ENCODE results near the gene JPH2.

The JPH2 gene

DNA sequence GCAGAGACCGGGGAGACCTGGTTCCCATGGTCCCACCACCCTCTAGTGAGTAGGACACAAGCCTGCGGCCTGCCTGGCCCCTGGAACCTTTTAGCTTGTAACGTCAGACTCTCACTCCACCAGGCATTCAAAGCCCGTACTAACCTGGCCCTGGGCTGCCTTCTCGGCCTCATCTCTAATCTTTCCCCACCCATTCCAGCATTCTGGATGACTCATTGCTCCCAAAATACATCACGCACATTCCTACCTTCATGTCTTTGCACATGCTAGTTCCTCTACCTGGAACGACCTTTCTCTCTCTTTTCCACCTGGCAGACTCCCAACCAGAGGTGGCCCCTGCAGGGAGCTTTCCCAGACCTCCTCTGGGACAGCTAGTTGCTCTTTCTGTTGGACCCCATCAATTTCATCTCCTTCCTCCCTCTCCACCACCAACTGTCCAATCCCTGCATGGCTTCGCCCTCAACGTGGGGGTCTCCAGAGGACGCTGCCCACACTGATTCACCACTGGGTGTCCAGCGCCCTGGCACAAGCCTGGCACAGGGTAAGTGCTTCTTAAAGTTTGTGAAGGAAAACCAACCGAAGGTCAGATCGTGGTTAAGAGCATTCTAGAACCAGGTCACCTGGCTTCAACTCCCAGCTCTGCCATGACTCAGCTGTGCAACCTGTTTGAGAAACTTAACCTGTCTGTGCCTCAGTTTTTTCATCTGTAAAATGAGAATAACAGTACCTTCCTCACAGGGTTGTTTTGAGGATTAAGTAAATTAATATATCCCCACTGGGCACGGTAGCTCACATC is 35.2 kb downstream of the JPH2 start:
- Mint-ChIP-seq H3K27me3 (peaks cover 11 to 23% of the 10 kb centered on the region in 2 donors), H3K36me3 (ENCODE audit: insufficient read depth) (peaks cover 2% of the 10 kb centered on the region), H3K4me1 (ENCODE audit: low read depth in 2 of 2) (no peaks in the 10 kb centered on the region), H3K27ac (no peak overlapping the region), H3K4me3 (no peak overlapping the region), H3K9me3 (no peaks in the 10 kb centered on the region)
- DNase-seq (no peak), ATAC-seq (replicated peaks) (no peak)

GRCh38 chr20:44146272-44146671 is 40.7 kb downstream of the JPH2 start:
- Mint-ChIP-seq H3K27ac (no peak overlapping the region), H3K4me1 (ENCODE audit: low read depth in 2 of 2) (peaks cover 0 to 3% of the 10 kb centered on the region in 2 donors), H3K9me3 (no peaks in the 10 kb centered on the region), H3K36me3 (ENCODE audit: insufficient read depth) (peaks cover 2% of the 10 kb centered on the region), H3K4me3 (no peak overlapping the region), H3K27me3 (peaks cover 26 to 53% of the 10 kb centered on the region in 2 donors)
- DNase-seq (no peak), ATAC-seq (replicated peaks) (no peak)

GRCh38 chr20:44145131-44145775 is 41.7 kb downstream of the JPH2 start:
- ATAC-seq (replicated peaks) = no peak
- no peak overlapping the region for H3K27ac Mint-ChIP-seq
- H3K4me3 Mint-ChIP-seq = no peak overlapping the region
- H3K9me3 Mint-ChIP-seq = no peaks in the 10 kb centered on the region
- peaks cover 0 to 3% of the 10 kb centered on the region in 2 donors for H3K4me1 Mint-ChIP-seq (ENCODE audit: low read depth in 2 of 2)
- DNase-seq = no peak
- H3K36me3 Mint-ChIP-seq (ENCODE audit: insufficient read depth) = no peaks in the 10 kb centered on the region
- peaks cover 35 to 63% of the 10 kb centered on the region in 2 donors for H3K27me3 Mint-ChIP-seq

GRCh38 chr20:44143936-44144335 is 43.1 kb downstream of the JPH2 start:
- ATAC-seq (replicated peaks) (no peak), DNase-seq (no peak)
- no peak overlapping the region for H3K27ac Mint-ChIP-seq
- H3K36me3 Mint-ChIP-seq (ENCODE audit: insufficient read depth) = no peaks in the 10 kb centered on the region
- no peak overlapping the region for H3K4me3 Mint-ChIP-seq
- no peaks in the 10 kb centered on the region for H3K9me3 Mint-ChIP-seq
- peaks cover 0 to 3% of the 10 kb centered on the region in 2 donors for H3K4me1 Mint-ChIP-seq (ENCODE audit: low read depth in 2 of 2)
- peaks cover 36 to 65% of the 10 kb centered on the region in 2 donors for H3K27me3 Mint-ChIP-seq

DNA sequence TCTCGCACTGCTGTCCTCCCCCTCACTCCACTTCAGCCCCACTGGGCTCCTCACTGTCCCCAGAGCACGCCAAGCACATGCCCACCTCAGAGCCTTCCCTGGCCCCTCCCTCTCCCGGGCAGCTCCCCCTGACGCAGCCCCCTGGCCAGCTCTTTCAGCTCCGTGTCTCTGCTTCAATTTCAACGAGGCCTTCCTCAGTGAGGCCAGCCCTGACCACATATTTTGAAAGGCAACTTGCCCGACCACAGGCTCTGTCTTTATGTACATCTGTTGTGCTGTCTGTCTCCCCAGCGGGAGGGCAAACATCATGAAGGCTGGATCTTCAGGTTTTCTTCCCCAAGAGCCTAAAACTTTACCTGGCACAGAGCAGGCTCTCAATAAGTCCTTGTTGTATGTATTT is 44.6 kb downstream of the JPH2 start:
- Mint-ChIP-seq H3K4me3 (no peak overlapping the region), H3K36me3 (ENCODE audit: insufficient read depth) (no peaks in the 10 kb centered on the region), H3K9me3 (no peaks in the 10 kb centered on the region), H3K27me3 (peaks cover 39 to 72% of the 10 kb centered on the region in 2 donors), H3K4me1 (ENCODE audit: low read depth in 2 of 2) (peaks cover 0 to 3% of the 10 kb centered on the region in 2 donors), H3K27ac (peak overlapping the region in 1 of 2 donors; percentile 47)
- ATAC-seq (replicated peaks) (no peak), DNase-seq (no peak)

- Mint-ChIP-seq H3K27me3 (peaks cover 39 to 72% of the 10 kb centered on the region in 2 donors), H3K4me3 (no peak overlapping the region), H3K27ac (no peak overlapping the region), H3K36me3 (ENCODE audit: insufficient read depth) (no peaks in the 10 kb centered on the region), H3K9me3 (no peaks in the 10 kb centered on the region), H3K4me1 (ENCODE audit: low read depth in 2 of 2) (peaks cover 0 to 3% of the 10 kb centered on the region in 2 donors)
- ATAC-seq (replicated peaks) = no peak
- DNase-seq = no peak
Measured at GRCh38 chr20:44141873-44142272, 45.1 kb downstream of the JPH2 start.

GRCh38 chr20:44138867-44139266 is 48.1 kb downstream of the JPH2 start:
- DNase-seq (no peak), ATAC-seq (replicated peaks) (no peak)
- Mint-ChIP-seq H3K27ac (no peak overlapping the region), H3K4me1 (ENCODE audit: low read depth in 2 of 2) (peaks cover 0 to 3% of the 10 kb centered on the region in 2 donors), H3K36me3 (ENCODE audit: insufficient read depth) (no peaks in the 10 kb centered on the region), H3K9me3 (no peaks in the 10 kb centered on the region), H3K27me3 (peaks cover 38 to 60% of the 10 kb centered on the region in 2 donors), H3K4me3 (no peak overlapping the region)

DNA sequence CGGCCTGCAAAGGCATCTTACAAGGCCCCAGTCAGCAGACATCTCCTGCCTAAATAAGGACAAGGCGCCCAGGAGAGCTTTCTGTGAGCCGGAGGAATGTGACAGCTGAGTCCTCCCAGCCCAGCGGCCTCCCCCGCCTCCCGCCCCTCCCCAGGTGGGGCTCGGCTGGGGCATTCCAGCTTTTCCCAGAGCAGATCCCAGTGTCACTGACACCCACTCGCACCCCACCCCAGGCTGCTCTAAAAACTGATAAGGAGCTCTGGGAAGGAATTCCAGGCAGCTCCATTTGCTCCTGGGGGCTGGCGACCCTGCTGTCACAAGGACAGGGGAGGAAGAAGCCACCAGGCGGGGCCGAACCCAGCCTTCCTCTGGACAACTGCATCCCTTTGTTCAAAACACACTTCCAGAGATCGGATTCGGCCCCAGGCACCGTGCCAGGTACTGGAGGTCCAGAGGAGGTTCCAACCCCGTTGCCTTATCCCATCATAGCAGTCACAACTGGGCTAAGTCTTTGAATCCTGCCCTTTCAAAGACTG is 49.7 kb downstream of the JPH2 start:
- peaks cover 23 to 44% of the 10 kb centered on the region in 2 donors for H3K27me3 Mint-ChIP-seq
- ATAC-seq (replicated peaks) = no peak
- DNase-seq = no peak
- H3K4me1 Mint-ChIP-seq (ENCODE audit: low read depth in 2 of 2) = no peaks in the 10 kb centered on the region
- H3K4me3 Mint-ChIP-seq = no peak overlapping the region
- H3K9me3 Mint-ChIP-seq = no peaks in the 10 kb centered on the region
- H3K27ac Mint-ChIP-seq = no peak overlapping the region
- no peaks in the 10 kb centered on the region for H3K36me3 Mint-ChIP-seq (ENCODE audit: insufficient read depth)

- ATAC-seq (replicated peaks) (no peak), DNase-seq (no peak)
- Mint-ChIP-seq H3K27me3 (peaks cover 22 to 39% of the 10 kb centered on the region in 2 donors), H3K27ac (no peak overlapping the region), H3K4me1 (ENCODE audit: low read depth in 2 of 2) (no peaks in the 10 kb centered on the region), H3K9me3 (no peaks in the 10 kb centered on the region), H3K4me3 (no peak overlapping the region), H3K36me3 (ENCODE audit: insufficient read depth) (no peaks in the 10 kb centered on the region)
Measured at GRCh38 chr20:44136579-44137265, 50.3 kb downstream of the JPH2 start.

DNA sequence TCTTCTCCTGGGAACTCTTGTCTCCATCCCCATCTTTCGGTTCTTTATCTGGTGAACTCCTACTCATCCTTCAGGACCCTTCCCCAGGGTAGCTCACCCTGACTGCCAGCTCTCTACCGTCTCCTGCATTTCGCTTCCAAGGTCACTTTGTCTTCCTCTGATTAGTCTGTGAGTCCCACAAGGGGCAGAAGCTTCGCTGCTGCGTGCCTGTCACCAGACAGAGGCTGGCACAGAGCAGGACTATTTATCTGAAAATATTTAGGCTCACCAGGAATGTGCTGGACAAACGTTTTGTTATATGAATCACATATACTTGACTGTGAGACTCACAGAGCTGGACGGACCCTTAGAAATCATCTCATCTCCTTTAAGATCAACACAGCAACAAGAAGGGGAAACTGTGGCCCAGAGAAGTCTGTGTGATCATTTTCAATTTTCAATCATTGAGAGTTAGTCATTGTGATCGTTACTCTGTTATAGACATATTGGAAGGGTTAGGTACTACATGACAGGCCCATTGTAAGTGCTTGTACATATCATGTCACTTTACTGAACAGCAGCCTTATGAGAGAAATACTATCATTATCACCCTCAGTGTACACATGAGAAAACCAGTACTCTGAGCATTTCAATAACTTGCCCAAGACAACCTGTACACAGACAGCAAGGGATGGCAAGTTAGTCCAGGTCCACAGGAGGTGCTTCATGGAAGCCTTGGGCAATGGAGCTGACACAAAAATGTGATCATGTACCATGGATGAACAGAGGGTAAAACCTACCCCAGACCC is 51.4 kb downstream of the JPH2 start:
- H3K9me3 Mint-ChIP-seq = no peaks in the 10 kb centered on the region
- DNase-seq (no peak), ATAC-seq (replicated peaks) (peak; percentile 47)
- H3K36me3 Mint-ChIP-seq (ENCODE audit: insufficient read depth) = no peaks in the 10 kb centered on the region
- H3K27me3 Mint-ChIP-seq = peaks cover 16 to 32% of the 10 kb centered on the region in 2 donors
- no peak overlapping the region for H3K4me3 Mint-ChIP-seq
- H3K27ac Mint-ChIP-seq = no peak overlapping the region
- no peaks in the 10 kb centered on the region for H3K4me1 Mint-ChIP-seq (ENCODE audit: low read depth in 2 of 2)

- peak; percentile 32 for ATAC-seq (replicated peaks)
Measured at GRCh38 chr20:44135012-44135412, 52.0 kb downstream of the JPH2 start.

DNA sequence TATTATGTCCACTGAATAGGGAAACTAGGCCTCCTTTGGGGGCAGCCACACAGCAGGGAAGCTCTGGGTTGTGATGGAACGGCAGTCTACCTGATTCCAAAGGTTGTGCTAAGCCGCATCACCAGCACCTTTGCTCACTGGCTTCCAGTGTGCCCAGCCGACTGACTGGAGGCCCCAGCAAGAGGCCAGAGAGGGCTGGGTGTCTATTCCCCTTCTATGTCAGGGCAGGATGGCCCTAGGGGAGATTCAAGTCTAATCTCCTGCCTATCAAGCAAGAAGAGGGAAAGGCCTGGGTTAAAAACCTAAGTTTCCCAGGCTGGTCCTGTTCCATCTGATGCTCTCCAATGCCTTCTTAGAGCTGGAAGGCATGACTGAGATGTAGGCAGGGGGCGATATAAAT is 53.6 kb downstream of the JPH2 start:
- ATAC-seq (replicated peaks) = no peak
- Mint-ChIP-seq H3K9me3 (no peaks in the 10 kb centered on the region), H3K4me1 (ENCODE audit: low read depth in 2 of 2) (no peaks in the 10 kb centered on the region)

More at GRCh38 chr20:44135012-44135412, 52.0 kb downstream of the JPH2 start:
- H3K36me3 Mint-ChIP-seq (ENCODE audit: insufficient read depth) = no peaks in the 10 kb centered on the region
- H3K27me3 Mint-ChIP-seq = peaks cover 12 to 28% of the 10 kb centered on the region in 2 donors
- no peaks in the 10 kb centered on the region for H3K4me1 Mint-ChIP-seq (ENCODE audit: low read depth in 2 of 2)
- no peak for DNase-seq
- H3K4me3 Mint-ChIP-seq = no peak overlapping the region
- no peaks in the 10 kb centered on the region for H3K9me3 Mint-ChIP-seq
- no peak overlapping the region for H3K27ac Mint-ChIP-seq

DNA sequence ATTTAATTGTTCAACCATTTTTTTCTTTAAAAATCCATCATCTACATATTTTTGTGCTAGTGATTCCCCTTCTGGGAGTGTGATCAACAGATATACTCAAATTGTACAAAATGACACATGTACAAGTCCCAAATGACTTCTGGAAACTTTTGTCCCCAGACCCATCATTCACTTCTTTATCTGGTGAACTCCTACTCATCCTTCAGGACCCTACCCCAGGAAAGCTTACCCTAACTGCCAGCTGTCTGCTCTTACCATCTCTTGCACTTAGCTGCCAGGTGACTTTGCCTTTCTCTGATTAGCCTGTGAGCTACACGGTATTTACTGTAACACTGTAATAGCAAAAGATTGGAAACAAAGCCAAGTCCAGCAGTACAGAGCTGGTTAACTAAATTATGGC is 55.3 kb downstream of the JPH2 start:
- Mint-ChIP-seq H3K27me3 (peaks cover 4 to 19% of the 10 kb centered on the region in 2 donors), H3K4me1 (ENCODE audit: low read depth in 2 of 2) (no peaks in the 10 kb centered on the region), H3K4me3 (no peak overlapping the region), H3K9me3 (no peaks in the 10 kb centered on the region), H3K27ac (no peak overlapping the region), H3K36me3 (ENCODE audit: insufficient read depth) (no peaks in the 10 kb centered on the region)
- ATAC-seq (replicated peaks) (no peak), DNase-seq (no peak)

More for the DNA sequence above, 53.6 kb downstream of the JPH2 start:
- DNase-seq = no peak
- no peak overlapping the region for H3K4me3 Mint-ChIP-seq
- H3K27ac Mint-ChIP-seq = no peak overlapping the region
- H3K27me3 Mint-ChIP-seq = peaks cover 0 to 13% of the 10 kb centered on the region in 2 donors
- H3K36me3 Mint-ChIP-seq (ENCODE audit: insufficient read depth) = no peaks in the 10 kb centered on the region

Measured in effector memory CD8-positive, alpha-beta T cell (primary cell).